Esophagus muscularis mucosa (tissue), 4 donors: ENCODE results near the gene HECTD4. TPM values are rescaled to one million over a fixed set of nuclear protein-coding genes. Genes with fewer than 3 reads are reported as not detected.
"Not testable (repeated sequence)": the region's sequence is repeated elsewhere in the genome, so short reads cannot be mapped to it uniquely, and the experiment has no call there.

Experiments
- DNase-seq: peaks from one replicate; pipeline ENCODE4 v3.0.0-alpha.2; 2017; ENCODE audit errors: extremely low spot score
- H3K27ac ChIP-seq, 4 donors: fragments of 200-600 bp; sonication (generic); replicated peaks in 1 of 4; 1 replicate in 3 of 4; 2 replicates in 1 of 4; pipeline ENCODE4 v1.5.1; 2016 to 2019; ENCODE audit warnings: mild to moderate bottlenecking in 1 of 4
- H3K27me3 ChIP-seq, 4 donors: fragments of 200-600 bp; sonication (generic); one replicate each; pipeline versions ENCODE4 v1.5.1 to v1.6.0; 2016 to 2019
- H3K36me3 ChIP-seq, 4 donors: fragments of 200-600 bp; sonication (generic); one replicate each; pipeline ENCODE4 v1.5.1; 2016 to 2019
- H3K4me1 ChIP-seq, 4 donors: fragments of 200-600 bp; sonication (generic); one replicate each; pipeline ENCODE4 v1.5.1; 2016 to 2019
- H3K4me3 ChIP-seq, 4 donors: fragments of 200-600 bp; sonication (generic); 1 replicate in 2 of 4; 2 replicates in 2 of 4; pipeline ENCODE4 v1.5.1; 2016 to 2019; ENCODE audit warnings: mild to moderate bottlenecking in 4 of 4, moderate library complexity in 1 of 4
- H3K9me3 ChIP-seq, 4 donors: fragments of 200-600 bp; sonication (generic); 1 replicate in 3 of 4; 2 replicates in 1 of 4; pipeline ENCODE4 v1.5.1; 2016 to 2019
- CTCF ChIP-seq, 3 experiments: fragments of 200-600 bp in 2 of 3; fragments of 450-650 bp in 1 of 3; sonication (generic) in 2 of 3; IDR thresholded peaks; one replicate each; pipeline ENCODE4 v1.5.1; 2017 to 2019; ENCODE audit warnings: antibody characterized with exemption in 3 of 3, mild to moderate bottlenecking in 2 of 3, moderate library complexity in 1 of 3
- EP300 ChIP-seq: sonication (generic); formaldehyde crosslinking; IDR thresholded peaks from one replicate; pipeline ENCODE4 v1.6.1; 2017; ENCODE audit warnings: antibody characterized with exemption
- POLR2A ChIP-seq: fragments of 450-650 bp; IDR thresholded peaks from one replicate; pipeline ENCODE4 v1.6.1; 2017; ENCODE audit warnings: antibody characterized with exemption, moderate library complexity, mild to moderate bottlenecking, low read depth
- POLR2AphosphoS5 ChIP-seq, 2 donors: sonication (generic); formaldehyde crosslinking; IDR thresholded peaks; one replicate each; pipeline ENCODE4 v1.6.1; 2017; ENCODE audit warnings: antibody characterized with exemption in 2 of 2
- WGBS: methylation state at CpG from one replicate; pipeline ENCODE4 v1.1.5; 2018; 5-methylcytosine and 5-hydroxymethylcytosine counted together
- intact Hi-C: fragments of 100-400 bp; cut with DNase I; formaldehyde crosslinking; loops from one replicate; pipeline ENCODE4 v1.15.1; 2023
- total RNA-seq, 4 donors: library from RNA; depleted of rRNA; stranded (reverse); fragments of >200 nt; gene quantifications; one replicate each; pipeline versions ENCODE4 v1.1.0 to v1.2.1, GENCODE V29; 2016

HECTD4 gene
- total RNA-seq, 4 donors from 2014 or later, result 27.3 to 59.3 (median 44.9) TPM

GRCh38 chr12:112261559-112261958 is 120.7 kb downstream of the HECTD4 start:
- no peaks in the 10 kb centered on the region for H3K27me3 ChIP-seq
- H3K36me3 ChIP-seq, result peaks cover 27 to 93% (median 65%) of the 10 kb centered on the region in 4 donors
- intact Hi-C loops, result no loop called here
- WGBS, result 90% methylated on average over 3 of the region's 3 CpGs
- no peak for DNase-seq
- TF ChIP-seq CTCF (IDR thresholded peaks at IDR 0.05), result no peak
- TF ChIP-seq POLR2AphosphoS5 (IDR thresholded peaks at IDR 0.05), result no peak
- TF ChIP-seq EP300, result no peak
- TF ChIP-seq POLR2A, result no peak
- no peak overlapping the region for H3K4me3 ChIP-seq
- H3K27ac ChIP-seq, result no peak overlapping the region
- no peaks in the 10 kb centered on the region for H3K4me1 ChIP-seq
- H3K9me3 ChIP-seq, result no peaks in the 10 kb centered on the region

- H3K27ac ChIP-seq, result no peak overlapping the region
- DNase-seq, result no peak
- no peak overlapping the region for H3K4me3 ChIP-seq
- 100% methylated on average over 1 of the region's 1 CpG for WGBS
- H3K27me3 ChIP-seq, result no peaks in the 10 kb centered on the region
- peaks cover 26 to 93% (median 68%) of the 10 kb centered on the region in 4 donors for H3K36me3 ChIP-seq
- intact Hi-C loops, result no loop called here
- no peak for TF ChIP-seq CTCF (IDR thresholded peaks at IDR 0.05)
- no peak for TF ChIP-seq POLR2AphosphoS5 (IDR thresholded peaks at IDR 0.05)
- no peak for TF ChIP-seq EP300
- no peak for TF ChIP-seq POLR2A
- no peaks in the 10 kb centered on the region for H3K4me1 ChIP-seq
- no peaks in the 10 kb centered on the region for H3K9me3 ChIP-seq
Measured at GRCh38 chr12:112258926-112259325, 123.3 kb downstream of the HECTD4 start.

GRCh38 chr12:112256780-112257179 is 125.5 kb downstream of the HECTD4 start:
- H3K9me3 ChIP-seq, result no peaks in the 10 kb centered on the region
- no peak for DNase-seq
- no peaks in the 10 kb centered on the region for H3K4me1 ChIP-seq
- intact Hi-C loops, result no loop called here
- H3K36me3 ChIP-seq, result peaks cover 40 to 100% (median 87%) of the 10 kb centered on the region in 4 donors
- no peak overlapping the region for H3K4me3 ChIP-seq
- TF ChIP-seq POLR2A, result no peak
- TF ChIP-seq EP300, result no peak
- no peak for TF ChIP-seq POLR2AphosphoS5 (IDR thresholded peaks at IDR 0.05)
- no peak for TF ChIP-seq CTCF (IDR thresholded peaks at IDR 0.05)
- no peaks in the 10 kb centered on the region for H3K27me3 ChIP-seq
- H3K27ac ChIP-seq, result no peak overlapping the region
- WGBS, result 91% methylated on average over 3 of the region's 3 CpGs

GRCh38 chr12:112252184-112252583 is 130.0 kb downstream of the HECTD4 start:
- Histone ChIP-seq H3K4me1 (no peaks in the 10 kb centered on the region), H3K36me3 (peaks cover 35 to 99% (median 89%) of the 10 kb centered on the region in 4 donors), H3K27me3 (no peaks in the 10 kb centered on the region), H3K9me3 (no peaks in the 10 kb centered on the region), H3K27ac (no peak overlapping the region), H3K4me3 (no peak overlapping the region)
- 97% methylated on average over 4 of the region's 4 CpGs for WGBS
- no peak for DNase-seq
- intact Hi-C loops, result no loop called here
- no peak for TF ChIP-seq POLR2AphosphoS5 (IDR thresholded peaks at IDR 0.05)
- no peak for TF ChIP-seq EP300
- TF ChIP-seq CTCF (IDR thresholded peaks at IDR 0.05), result no peak
- TF ChIP-seq POLR2A, result no peak

GRCh38 chr12:112244902-112245301 is 137.3 kb downstream of the HECTD4 start:
- WGBS, result 100% methylated on average over 1 of the region's 1 CpG
- H3K4me1 ChIP-seq, intact Hi-C loops, H3K9me3 ChIP-seq, H3K27ac ChIP-seq, H3K4me3 ChIP-seq, H3K27me3 ChIP-seq, DNase-seq: not testable (repeated sequence)
- H3K36me3 ChIP-seq, result peaks cover 55 to 97% (median 90%) of the 10 kb centered on the region in 4 donors
